Thyroid gland (tissue), 4 donors: ENCODE results near the gene CELF5. TPM values are rescaled to one million over a fixed set of nuclear protein-coding genes. Genes with fewer than 3 reads are reported as not detected.
"Not testable (repeated sequence)": the region's sequence is repeated elsewhere in the genome, so short reads cannot be mapped to it uniquely, and the experiment has no call there.

Source experiments
- DNase-seq, 2 donors: peaks; one replicate each; pipeline ENCODE4 v3.0.0-alpha.2; 2019
- H3K27ac ChIP-seq, 3 donors: fragments of 200-600 bp; sonication (generic); 1 replicate in 2 of 3; 2 replicates in 1 of 3; pipeline ENCODE4 v1.5.1; 2016 to 2019; ENCODE audit warnings: mild to moderate bottlenecking in 1 of 3, moderate library complexity in 1 of 3
- H3K27me3 ChIP-seq: fragments of 200-600 bp; sonication (generic); one replicate; pipeline ENCODE4 v1.5.1; 2019
- H3K36me3 ChIP-seq, 2 donors: fragments of 200-600 bp; sonication (generic); one replicate each; pipeline ENCODE4 v1.5.1; 2016 to 2019
- H3K4me1 ChIP-seq, 2 donors: fragments of 200-600 bp; sonication (generic); one replicate each; pipeline ENCODE4 v1.5.1; 2017 to 2019
- H3K4me3 ChIP-seq, 3 donors: fragments of 200-600 bp; sonication (generic); replicated peaks in 1 of 3; 1 replicate in 2 of 3; 2 replicates in 1 of 3; pipeline ENCODE4 v1.5.1; 2016; ENCODE audit warnings: mild to moderate bottlenecking in 1 of 3
- H3K9me3 ChIP-seq: fragments of 200-600 bp; sonication (generic); one replicate; pipeline ENCODE4 v1.5.1; 2017
- POLR2A ChIP-seq, 2 donors: fragments of 450-650 bp; IDR thresholded peaks; one replicate each; pipeline ENCODE4 v1.6.1; 2017; ENCODE audit warnings: antibody characterized with exemption in 2 of 2, mild to moderate bottlenecking in 2 of 2, moderate library complexity in 1 of 2
- WGBS, 2 donors: methylation state at CpG; one replicate each; pipeline ENCODE4 v1.1.5; 2017; 5-methylcytosine and 5-hydroxymethylcytosine counted together
- intact Hi-C: fragments of 100-400 bp; cut with DNase I; formaldehyde crosslinking; loops from one replicate; pipeline ENCODE4 v1.15.1; 2023
- total RNA-seq, 4 donors: library from RNA; depleted of rRNA; stranded (reverse); fragments of >200 nt; gene quantifications; one replicate each; pipeline ENCODE4 v1.2.3, GENCODE V29; 2016
- TF ChIP-seq, protein P1 (sequence below), 6 experiments: fragments of 200-600 bp in 3 of 6; fragments of 450-650 bp in 3 of 6; sonication (generic) in 3 of 6; IDR thresholded peaks; one replicate each; pipeline ENCODE4 v1.5.1; 2016 to 2019; ENCODE audit warnings: antibody characterized with exemption in 6 of 6, mild to moderate bottlenecking in 2 of 6, inconsistent platforms in 1 of 6, moderate library complexity in 1 of 6

CELF5 gene
- total RNA-seq, 4 donors from 2014 or later = not detected

DNA sequence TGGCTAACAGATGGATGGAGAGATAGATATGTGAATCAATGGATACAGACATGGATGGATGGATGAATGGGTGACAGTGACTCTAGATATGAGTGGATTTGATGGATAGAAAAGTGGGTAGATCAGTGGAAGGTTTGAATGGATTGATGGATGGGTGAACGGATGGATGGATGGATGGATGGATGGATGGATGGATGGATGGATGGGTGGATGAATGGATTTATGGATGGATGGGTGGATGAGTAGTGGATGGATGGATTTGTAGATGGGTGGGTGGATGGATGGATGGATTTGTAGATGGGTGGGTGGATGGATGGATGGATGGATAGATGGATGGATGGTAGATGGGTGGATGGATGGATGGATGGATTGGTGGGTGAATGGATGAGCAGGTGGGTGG, 6.8 kb downstream of the CELF5 start:
- Histone ChIP-seq H3K4me1 (no peaks in the 10 kb centered on the region), H3K9me3 (no peaks in the 10 kb centered on the region), H3K27me3 (no peaks in the 10 kb centered on the region), H3K4me3 (no peak overlapping the region), H3K27ac (no peak overlapping the region), H3K36me3 (no peaks in the 10 kb centered on the region)
- DNase-seq = no peak
- intact Hi-C loops = no loop called here
- 89 to 100% methylated on average over 1 of the region's 1 CpG for WGBS, 2 donors
- no peak for TF ChIP-seq POLR2A (IDR thresholded peaks at IDR 0.05)
- TF ChIP-seq, protein P1, sequence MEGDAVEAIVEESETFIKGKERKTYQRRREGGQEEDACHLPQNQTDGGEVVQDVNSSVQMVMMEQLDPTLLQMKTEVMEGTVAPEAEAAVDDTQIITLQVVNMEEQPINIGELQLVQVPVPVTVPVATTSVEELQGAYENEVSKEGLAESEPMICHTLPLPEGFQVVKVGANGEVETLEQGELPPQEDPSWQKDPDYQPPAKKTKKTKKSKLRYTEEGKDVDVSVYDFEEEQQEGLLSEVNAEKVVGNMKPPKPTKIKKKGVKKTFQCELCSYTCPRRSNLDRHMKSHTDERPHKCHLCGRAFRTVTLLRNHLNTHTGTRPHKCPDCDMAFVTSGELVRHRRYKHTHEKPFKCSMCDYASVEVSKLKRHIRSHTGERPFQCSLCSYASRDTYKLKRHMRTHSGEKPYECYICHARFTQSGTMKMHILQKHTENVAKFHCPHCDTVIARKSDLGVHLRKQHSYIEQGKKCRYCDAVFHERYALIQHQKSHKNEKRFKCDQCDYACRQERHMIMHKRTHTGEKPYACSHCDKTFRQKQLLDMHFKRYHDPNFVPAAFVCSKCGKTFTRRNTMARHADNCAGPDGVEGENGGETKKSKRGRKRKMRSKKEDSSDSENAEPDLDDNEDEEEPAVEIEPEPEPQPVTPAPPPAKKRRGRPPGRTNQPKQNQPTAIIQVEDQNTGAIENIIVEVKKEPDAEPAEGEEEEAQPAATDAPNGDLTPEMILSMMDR (IDR thresholded peaks at IDR 0.05) = no peak

DNA sequence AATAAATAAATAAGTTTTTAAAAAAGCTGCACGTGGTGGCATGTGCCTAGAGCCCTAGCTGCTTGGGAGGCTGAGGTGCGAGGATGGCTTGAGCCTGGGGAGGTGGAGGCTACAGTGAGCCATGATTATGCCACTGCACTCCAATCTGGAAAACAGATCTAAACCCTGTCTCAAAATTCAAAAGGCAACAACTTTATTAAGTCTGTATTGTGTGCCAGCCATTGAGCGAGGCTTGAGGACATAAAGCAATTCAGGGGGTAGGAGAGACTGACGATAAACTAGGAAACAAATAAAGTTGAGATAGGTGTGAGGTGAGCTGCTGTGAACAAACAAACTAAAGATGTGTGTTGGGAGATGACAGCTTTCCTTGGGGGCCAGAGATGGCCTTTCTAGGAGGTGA, 8.7 kb downstream of the CELF5 start:
- H3K27ac ChIP-seq = no peak overlapping the region
- no peaks in the 10 kb centered on the region for H3K27me3 ChIP-seq
- H3K4me3 ChIP-seq = no peak overlapping the region
- DNase-seq = no peak
- H3K4me1 ChIP-seq = no peaks in the 10 kb centered on the region
- intact Hi-C loops = no loop called here
- TF ChIP-seq, protein P1 (IDR thresholded peaks at IDR 0.05) = no peak
- TF ChIP-seq POLR2A (IDR thresholded peaks at IDR 0.05) = no peak
- no peaks in the 10 kb centered on the region for H3K9me3 ChIP-seq
- H3K36me3 ChIP-seq = no peaks in the 10 kb centered on the region
- 75 to 79% methylated on average over 4 of the region's 4 CpGs for WGBS, 2 donors

DNA sequence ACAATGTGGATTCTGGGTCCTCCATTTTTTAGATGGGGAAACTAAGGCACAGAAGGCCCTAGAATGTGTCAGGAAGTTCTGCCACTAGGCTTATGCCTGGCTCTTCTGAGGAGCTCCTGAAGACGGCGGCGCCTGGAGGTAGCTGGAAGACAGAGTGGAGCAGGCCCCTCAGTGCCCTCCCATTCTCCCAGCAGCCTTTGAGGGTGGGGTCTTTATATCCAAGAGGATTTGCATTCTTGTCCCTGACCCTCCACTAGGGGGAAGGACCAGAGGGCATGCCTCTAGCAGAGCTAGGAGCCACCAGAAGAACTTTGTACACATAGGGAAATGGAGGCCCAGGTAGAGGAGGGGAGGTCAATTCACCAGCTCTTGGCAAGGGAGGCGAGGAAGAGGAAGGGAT, 9.4 kb downstream of the CELF5 start:
- no peak overlapping the region for H3K4me3 ChIP-seq
- no peaks in the 10 kb centered on the region for H3K4me1 ChIP-seq
- no peak for DNase-seq
- H3K27ac ChIP-seq = no peak overlapping the region
- intact Hi-C loops = no loop called here
- no peaks in the 10 kb centered on the region for H3K36me3 ChIP-seq
- H3K9me3 ChIP-seq = no peaks in the 10 kb centered on the region
- TF ChIP-seq POLR2A (IDR thresholded peaks at IDR 0.05) = no peak
- TF ChIP-seq, protein P1 (IDR thresholded peaks at IDR 0.05) = no peak
- WGBS, 2 donors = 72 to 73% methylated on average over 4 of the region's 4 CpGs
- no peaks in the 10 kb centered on the region for H3K27me3 ChIP-seq

DNA sequence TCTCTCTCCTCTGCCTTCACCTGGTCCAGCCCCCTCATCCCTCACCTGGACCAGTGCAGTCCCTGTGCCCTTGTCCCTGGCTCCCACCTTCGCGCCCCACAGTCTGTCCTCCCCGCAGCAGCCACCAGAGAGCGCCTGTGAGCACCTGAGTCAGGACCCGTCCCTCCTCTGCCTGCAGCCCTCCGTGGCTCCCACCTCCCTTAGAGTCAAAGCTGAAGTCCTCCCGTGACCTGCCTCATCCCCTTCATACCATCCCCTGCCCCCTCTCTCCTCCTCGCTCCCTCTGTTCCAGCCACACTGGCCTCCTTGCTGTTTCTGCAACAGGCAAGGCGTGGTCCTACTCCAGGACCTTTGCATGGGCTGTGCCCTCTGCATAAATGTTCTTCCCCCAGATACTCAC, 10.3 kb downstream of the CELF5 start:
- Histone ChIP-seq H3K36me3 (no peaks in the 10 kb centered on the region), H3K4me1 (no peaks in the 10 kb centered on the region), H3K4me3 (no peak overlapping the region), H3K9me3 (no peaks in the 10 kb centered on the region), H3K27me3 (no peaks in the 10 kb centered on the region), H3K27ac (no peak overlapping the region)
- no peak for TF ChIP-seq POLR2A (IDR thresholded peaks at IDR 0.05)
- TF ChIP-seq, protein P1 (IDR thresholded peaks at IDR 0.05) = no peak
- 62 to 65% methylated on average over 9 of the region's 9 CpGs for WGBS, 2 donors
- DNase-seq = no peak
- intact Hi-C loops = no loop called here

DNA sequence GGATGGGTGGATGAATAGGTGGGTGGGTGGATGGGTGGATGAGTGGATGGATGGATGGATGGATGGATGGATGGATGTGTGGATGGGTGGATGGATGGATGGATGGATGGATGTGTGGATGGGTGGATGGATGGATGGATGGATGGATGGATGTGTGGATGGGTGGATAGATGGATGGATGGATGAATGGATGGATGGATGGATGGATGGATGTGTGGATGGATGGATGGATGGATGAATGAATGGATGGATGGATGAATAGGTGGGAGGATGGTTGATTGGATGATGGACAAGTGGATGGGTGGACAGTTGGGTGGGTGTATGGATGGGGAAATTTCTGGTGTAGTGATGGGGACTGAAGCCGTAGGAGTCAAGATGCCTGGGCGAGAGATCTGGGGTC, 11.1 kb downstream of the CELF5 start:
- WGBS, 2 donors = 83 to 90% methylated on average over 2 of the region's 2 CpGs
- intact Hi-C loops, H3K9me3 ChIP-seq, H3K4me1 ChIP-seq, H3K36me3 ChIP-seq, DNase-seq, H3K4me3 ChIP-seq, H3K27ac ChIP-seq, H3K27me3 ChIP-seq: not testable (repeated sequence)

DNA sequence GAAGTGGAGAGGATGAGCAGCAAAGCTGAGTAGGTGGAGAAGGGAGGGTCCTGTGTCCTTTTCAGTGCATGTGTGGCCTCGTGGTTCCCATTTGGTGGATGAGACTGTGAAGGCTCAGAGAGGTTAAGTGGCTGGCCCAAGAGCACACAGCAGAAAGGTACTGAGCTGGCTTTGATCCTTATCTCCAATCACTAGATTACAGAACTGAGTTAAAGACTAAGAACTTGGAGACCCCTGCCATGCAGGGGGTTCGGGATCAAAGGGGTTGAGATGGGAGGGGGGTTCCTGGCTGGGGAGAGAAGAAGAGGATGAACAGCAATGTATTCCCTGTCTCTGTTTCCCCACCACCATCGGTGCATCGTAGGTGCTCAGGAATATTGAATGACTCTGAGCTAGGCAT, 11.8 kb downstream of the CELF5 start:
- Histone ChIP-seq H3K27ac (no peak overlapping the region), H3K9me3 (no peaks in the 10 kb centered on the region), H3K36me3 (no peaks in the 10 kb centered on the region), H3K4me3 (no peak overlapping the region), H3K4me1 (no peaks in the 10 kb centered on the region), H3K27me3 (no peaks in the 10 kb centered on the region)
- DNase-seq = no peak
- intact Hi-C loops = no loop called here
- TF ChIP-seq POLR2A (IDR thresholded peaks at IDR 0.05) = no peak
- TF ChIP-seq, protein P1 (IDR thresholded peaks at IDR 0.05) = no peak
- 64 to 66% methylated on average over 4 of the region's 4 CpGs for WGBS, 2 donors
